H1 (cell line): ENCODE measurements around the gene ESYT2. TPM values are rescaled to one million over a fixed set of nuclear protein-coding genes. Genes with fewer than 3 reads are reported as not detected.

ENCODE experiments used
- CTCF ChIA-PET: fragments of 300-600 bp; sonication (Branson Sonifier 250); formaldehyde crosslinking; loops from one replicate; lab custom pipeline; 2021; ENCODE audit not compliant: partially characterized antibody; lab: Charles Lee
- POLR2A ChIA-PET: fragments of 300-600 bp; sonication (Branson Sonifier 250); formaldehyde crosslinking; loops from one replicate; lab custom pipeline; 2021; ENCODE audit warnings: inconsistent platforms; ENCODE audit not compliant: partially characterized antibody; lab: Charles Lee
- DNase-seq, 2 experiments: peaks; one replicate each; pipeline versions ENCODE4 v3.0.0 to v3.0.0-alpha.2; 2010 to 2022; ENCODE audit warnings: low spot score in 2 of 2, low read depth in 1 of 2, mixed read lengths in 1 of 2
- FAIRE-seq: peaks from 2 replicates; lab custom pipeline; 2011; peaks lifted over from hg19 to GRCh38; lab: Jason Lieb, UNC
- H2AFZ ChIP-seq: 2 replicates; pipeline ENCODE4 v1.8.1; 2012; ENCODE audit warnings: low read length, inconsistent platforms
- H2AK5ac ChIP-seq: 2 replicates; pipeline ENCODE4 v1.6.1; 2013; ENCODE audit warnings: low read depth, low read length
- H2BK120ac ChIP-seq: replicated peaks from 2 replicates; pipeline ENCODE3; 2013; ENCODE audit warnings: low read depth, low read length, inconsistent platforms
- H2BK12ac ChIP-seq: 2 replicates; pipeline ENCODE4 v1.6.1; 2013; ENCODE audit warnings: low read depth, low read length
- H2BK15ac ChIP-seq: 2 replicates; pipeline ENCODE4 v1.6.1; 2013; ENCODE audit warnings: low read length
- H2BK20ac ChIP-seq: 2 replicates; pipeline ENCODE4 v1.6.1; 2013; ENCODE audit warnings: low read length
- H2BK5ac ChIP-seq: 2 replicates; pipeline ENCODE4 v1.6.1; 2013; ENCODE audit warnings: low read depth, low read length
- H3K14ac ChIP-seq: 2 replicates; pipeline ENCODE4 v1.6.1; 2013; ENCODE audit warnings: inconsistent platforms; ENCODE audit not compliant: insufficient read length
- H3K18ac ChIP-seq: 2 replicates; pipeline ENCODE4 v1.6.1; 2013; ENCODE audit warnings: low read length; ENCODE audit errors: extremely low read depth
- H3K23ac ChIP-seq: 2 replicates; pipeline ENCODE4 v1.6.1; 2013; ENCODE audit warnings: inconsistent platforms; ENCODE audit not compliant: insufficient read length
- H3K23me2 ChIP-seq: 2 replicates; pipeline ENCODE4 v1.6.1; 2013; ENCODE audit warnings: low read depth, low read length
- H3K27ac ChIP-seq: 2 replicates; pipeline ENCODE4 v1.6.1; 2011; ENCODE audit warnings: low read depth, low read length, inconsistent platforms
- H3K27me3 ChIP-seq, 4 experiments: replicated peaks in 1 of 4; 1 replicate in 1 of 4; 2 replicates in 3 of 4; pipeline versions ENCODE4 v1.6.1 to v1.8.1; 2011 to 2013; ENCODE audit warnings: low read length in 3 of 4, mild to moderate bottlenecking in 3 of 4, inconsistent platforms in 2 of 4, mixed read lengths in 2 of 4, moderate library complexity in 1 of 4; ENCODE audit not compliant: control insufficient read depth in 3 of 4, insufficient read depth in 3 of 4; ENCODE audit errors: extremely low read depth in 1 of 4
- H3K36me3 ChIP-seq, 4 experiments: 2 replicates each; pipeline versions ENCODE4 v1.6.1 to v1.8.1; 2011 to 2013; ENCODE audit warnings: mild to moderate bottlenecking in 4 of 4, low read length in 3 of 4, moderate library complexity in 2 of 4, control low read depth in 1 of 4, inconsistent platforms in 1 of 4; ENCODE audit not compliant: insufficient read depth in 4 of 4, control insufficient read depth in 2 of 4
- H3K4ac ChIP-seq: replicated peaks from 2 replicates; pipeline ENCODE3; 2013; ENCODE audit warnings: low read length, low read depth, mixed read lengths, inconsistent platforms; ENCODE audit not compliant: insufficient read length
- H3K4me1 ChIP-seq, 4 experiments: replicated peaks in 1 of 4; 1 replicate in 1 of 4; 2 replicates in 3 of 4; pipeline versions ENCODE4 v1.6.1 to v1.8.1; 2011 to 2013; ENCODE audit warnings: low read length in 3 of 4, inconsistent platforms in 2 of 4, mixed read lengths in 1 of 4; ENCODE audit not compliant: insufficient read depth in 4 of 4, control insufficient read depth in 3 of 4
- H3K4me2 ChIP-seq, 2 experiments: 2 replicates each; pipeline versions ENCODE4 v1.6.1 to v1.8.1; 2011 to 2013; ENCODE audit warnings: low read depth in 2 of 2, low read length in 2 of 2, control low read depth in 1 of 2, inconsistent platforms in 1 of 2, mild to moderate bottlenecking in 1 of 2; ENCODE audit not compliant: insufficient read depth in 1 of 2
- H3K4me3 ChIP-seq, 4 experiments: fragments of 200-600, 300-600 bp in 1 of 4; sonication (generic), shearing (Covaris generic), sonication (Bioruptor Twin) in 1 of 4; 2 replicates each; pipeline versions ENCODE4 v1.5.1 to v1.8.1; 2011 to 2016; ENCODE audit warnings: low read length in 4 of 4, low read depth in 3 of 4, control low read depth in 2 of 4, inconsistent platforms in 2 of 4, mild to moderate bottlenecking in 2 of 4, mixed read lengths in 1 of 4, moderate library complexity in 1 of 4; ENCODE audit not compliant: insufficient read depth in 2 of 4; ENCODE audit errors: extremely low read depth in 1 of 4
- H3K56ac ChIP-seq: replicated peaks from 2 replicates; pipeline ENCODE3; 2013; ENCODE audit warnings: low read depth, mild to moderate bottlenecking, mixed read lengths, low read length, inconsistent platforms; ENCODE audit not compliant: insufficient read length
- H3K79me1 ChIP-seq: 2 replicates; pipeline ENCODE4 v1.6.1; 2013; ENCODE audit warnings: low read depth, low read length, control low read depth
- H3K79me2 ChIP-seq, 2 experiments: 2 replicates each; pipeline versions ENCODE4 v1.6.1 to v1.8.1; 2012 to 2013; ENCODE audit warnings: low read length in 2 of 2, mild to moderate bottlenecking in 2 of 2, inconsistent platforms in 1 of 2; ENCODE audit not compliant: insufficient read depth in 2 of 2, control insufficient read depth in 1 of 2
- H3K9ac ChIP-seq, 4 experiments: replicated peaks in 1 of 4; 1 replicate in 1 of 4; 2 replicates in 3 of 4; pipeline versions ENCODE4 v1.6.1 to v1.8.1; 2011 to 2013; ENCODE audit warnings: low read depth in 3 of 4, low read length in 3 of 4, control low read depth in 2 of 4, mild to moderate bottlenecking in 2 of 4, moderate library complexity in 2 of 4, inconsistent platforms in 1 of 4; ENCODE audit errors: extremely low read depth in 1 of 4
- H3K9me3 ChIP-seq, 2 experiments: 2 replicates each; pipeline versions ENCODE4 v1.6.1 to v1.8.1; 2012 to 2013; ENCODE audit warnings: mild to moderate bottlenecking in 2 of 2, moderate library complexity in 2 of 2, control low read depth in 1 of 2, inconsistent platforms in 1 of 2, low read depth in 1 of 2, low read length in 1 of 2, mixed read lengths in 1 of 2; ENCODE audit not compliant: insufficient read depth in 2 of 2
- H4K20me1 ChIP-seq, 2 experiments: replicated peaks in 1 of 2; 2 replicates each; pipeline versions ENCODE3 to v1.8.1; 2011 to 2013; ENCODE audit warnings: inconsistent platforms in 2 of 2, low read length in 2 of 2, mild to moderate bottlenecking in 1 of 2; ENCODE audit not compliant: insufficient read depth in 2 of 2, control insufficient read depth in 1 of 2
- H4K5ac ChIP-seq: 2 replicates; pipeline ENCODE4 v1.6.1; 2013; ENCODE audit warnings: low read length, low read depth, mixed read lengths, inconsistent platforms; ENCODE audit not compliant: insufficient read length
- H4K8ac ChIP-seq: 2 replicates; pipeline ENCODE4 v1.8.0; 2013; ENCODE audit warnings: mild to moderate bottlenecking, moderate library complexity, low read length, inconsistent platforms; ENCODE audit not compliant: insufficient read depth; ENCODE audit errors: extremely low read depth
- H4K91ac ChIP-seq: replicated peaks from 2 replicates; pipeline ENCODE3; 2013; ENCODE audit warnings: low read length, mixed read lengths, inconsistent platforms; ENCODE audit not compliant: insufficient read length
- EGR1 ChIP-seq: IDR thresholded peaks from 2 replicates; pipeline ENCODE4 v1.6.1; 2011; ENCODE audit warnings: low read depth, low read length, borderline replicate concordance
- KDM5A ChIP-seq: fragments of 200-600 bp; IDR thresholded peaks from 2 replicates; pipeline ENCODE4 v1.7.1; 2012; ENCODE audit warnings: mild to moderate bottlenecking, low read length, inconsistent platforms, mixed read lengths
- WGBS, 2 experiments: shearing (Covaris generic) in 1 of 2; methylation state at CpG; one replicate each; pipeline versions ENCODE4 v1.1.6 to v1.1.7; 2013 to 2015; ENCODE audit warnings: low lambda C conversion rate in 2 of 2, mixed read lengths in 2 of 2, inconsistent platforms in 1 of 2, low coverage in 1 of 2, missing lambda C conversion rate in 1 of 2; ENCODE audit not compliant: insufficient replicate concordance in 2 of 2, insufficient coverage in 1 of 2, insufficient read length in 1 of 2; ENCODE audit errors: extremely low coverage in 1 of 2, missing lambda C conversion rate in 1 of 2; 5-methylcytosine and 5-hydroxymethylcytosine counted together
- polyA plus RNA-seq, 7 experiments: library from polyadenylated mRNA; depleted of rRNA in 3 of 7; stranded (reverse) in 5 of 7; unstranded in 2 of 7; fragments of >200 nt in 5 of 7; fragments of 200-250 nt in 2 of 7; gene quantifications; 1 replicate in 5 of 7; 2 replicates in 1 of 7; 4 replicates in 1 of 7; pipeline versions ENCODE4 v1.2.1 to v1.2.3, GENCODE V29; 2011 to 2013; ENCODE audit warnings: missing spikeins in 2 of 7, mixed read lengths in 2 of 7
- total RNA-seq: library from RNA; stranded (reverse); fragmentation: NEBNext Ultra II Directional; extraction: Animal tissue kit (Norgen Biotek cat#: 25700); gene quantifications from 2 replicates; pipeline ENCODE4 v1.2.1, GENCODE V29; 2021

The ESYT2 gene
- total and polyA plus RNA-seq, 2 of the 8 experiments (the other 6 are each of a cell fraction or from before 2014, with no cell fraction given): 27.0 to 37.5 TPM

GRCh38 chr7:158737064-158737695 lies 92.1 kb downstream of the ESYT2 start:
- Histone ChIP-seq H3K9ac (no peak overlapping the region), H3K79me1 (no peaks in the 10 kb centered on the region), H3K9me3 (no peaks in the 10 kb centered on the region), H2BK120ac (no peak overlapping the region), H3K79me2 (no peaks in the 10 kb centered on the region), H2BK5ac (no peak overlapping the region), H3K56ac (no peak overlapping the region), H3K23me2 (no peaks in the 10 kb centered on the region; the same call in 1 of the 2 replicates), H3K4me1 (peaks cover 0 to 4% (median 0%) of the 10 kb centered on the region in 4 experiments; a peak in 2 of 7 replicates), H3K27ac (no peak overlapping the region), H3K14ac (no peak overlapping the region), H2AK5ac (no peak overlapping the region), H2BK20ac (no peak overlapping the region), H2BK12ac (no peak overlapping the region), H2BK15ac (no peak overlapping the region), H3K18ac (no peak overlapping the region), H4K8ac (no peak overlapping the region), H4K91ac (no peak overlapping the region), H3K36me3 (peaks cover 6 to 38% (median 28%) of the 10 kb centered on the region in 4 experiments), H3K4me2 (no peak overlapping the region), H3K4me3 (no peak overlapping the region), H2AFZ (no peak overlapping the region), H4K5ac (no peak overlapping the region), H4K20me1 (peaks cover 1 to 2% of the 10 kb centered on the region in 2 experiments), H3K27me3 (no peaks in the 10 kb centered on the region), H3K4ac (no peak overlapping the region), H3K23ac (no peak overlapping the region)
- WGBS, 2 experiments: 92% methylated on average over 19 of the region's 19 CpGs; no CpG with 5 or more reads in 1 of the 2 experiments
- DNase-seq (peak in 1 of 2 experiments; percentile 41), FAIRE-seq (no peak)
- POLR2A ChIA-PET: no interaction called here
- CTCF ChIA-PET: interaction anchor here (1.1 kb wide), 2 partner anchors 27 to 38 kb away, joined by 3 to 5 read pairs; no protein-coding TSS in a partner anchor
- TF ChIP-seq KDM5A (no peak), EGR1 (no peak)
